Liver (tissue), 9 donors: ENCODE results near the gene SLC16A9. TPM values are rescaled to one million over a fixed set of nuclear protein-coding genes. Genes with fewer than 3 reads are reported as not detected.

Experiments used
- DNase-seq: peaks from one replicate; pipeline ENCODE4 v3.0.0-alpha.2; 2017; ENCODE audit warnings: low spot score
- H3K27ac ChIP-seq, 2 donors: one replicate each; pipeline ENCODE4 v1.7.0; 2013; ENCODE audit warnings: inconsistent platforms in 2 of 2, low read length in 2 of 2, control low read depth in 1 of 2, low read depth in 1 of 2, mild to moderate bottlenecking in 1 of 2
- H3K27me3 ChIP-seq, 4 donors: one replicate each; pipeline versions ENCODE4 v1.6.1 to v1.7.0; 2013; ENCODE audit warnings: low read length in 3 of 4, inconsistent platforms in 1 of 4, mild to moderate bottlenecking in 1 of 4, moderate library complexity in 1 of 4; ENCODE audit not compliant: control insufficient read depth in 4 of 4, insufficient read depth in 4 of 4
- H3K36me3 ChIP-seq, 4 donors: one replicate each; pipeline versions ENCODE4 v1.6.1 to v1.7.0; 2013; ENCODE audit warnings: low read length in 3 of 4, mild to moderate bottlenecking in 3 of 4, low read depth in 1 of 4, moderate library complexity in 1 of 4; ENCODE audit not compliant: control insufficient read depth in 4 of 4, insufficient read depth in 3 of 4
- H3K4me1 ChIP-seq, 4 donors: one replicate each; pipeline versions ENCODE4 v1.6.1 to v1.7.0; 2013; ENCODE audit warnings: low read length in 3 of 4, mild to moderate bottlenecking in 3 of 4, moderate library complexity in 1 of 4; ENCODE audit not compliant: control insufficient read depth in 4 of 4, insufficient read depth in 4 of 4
- H3K4me3 ChIP-seq, 3 donors: one replicate each; pipeline versions ENCODE4 v1.6.1 to v1.7.0; 2013; ENCODE audit warnings: low read length in 3 of 3, control low read depth in 1 of 3, low read depth in 1 of 3, mild to moderate bottlenecking in 1 of 3
- H3K9ac ChIP-seq, 2 donors: one replicate each; pipeline ENCODE4 v1.7.0; 2013; ENCODE audit warnings: low read length in 2 of 2, mild to moderate bottlenecking in 2 of 2, moderate library complexity in 2 of 2, control low read depth in 1 of 2, low read depth in 1 of 2
- H3K9me3 ChIP-seq, 4 donors: one replicate each; pipeline versions ENCODE4 v1.6.1 to v1.7.0; 2013; ENCODE audit warnings: low read length in 3 of 4; ENCODE audit not compliant: control insufficient read depth in 4 of 4
- EGR1 ChIP-seq, 2 donors: IDR thresholded peaks; 2 replicates each; pipeline ENCODE4 v1.6.1; 2016 to 2018; ENCODE audit warnings: antibody characterized with exemption in 2 of 2, low read depth in 2 of 2
- FOXA1 ChIP-seq: IDR thresholded peaks from 2 replicates; pipeline ENCODE4 v1.6.1; 2016; ENCODE audit warnings: antibody characterized with exemption
- FOXA2 ChIP-seq: IDR thresholded peaks from 2 replicates; pipeline ENCODE4 v1.6.1; 2016; ENCODE audit warnings: antibody characterized with exemption
- GABPA ChIP-seq, 2 donors: IDR thresholded peaks in 1 of 2; conservative IDR thresholded peaks in 1 of 2; 2 replicates each; pipeline ENCODE4 v1.6.1; 2016; ENCODE audit warnings: antibody characterized with exemption in 2 of 2, mild to moderate bottlenecking in 1 of 2, moderate library complexity in 1 of 2
- HNF4A ChIP-seq, 2 donors: conservative IDR thresholded peaks; 2 replicates each; pipeline ENCODE4 v1.6.1; 2016; ENCODE audit warnings: antibody characterized with exemption in 2 of 2, mild to moderate bottlenecking in 2 of 2
- HNF4G ChIP-seq: IDR thresholded peaks from 2 replicates; pipeline ENCODE4 v1.6.1; 2016; ENCODE audit warnings: antibody characterized with exemption
- JUND ChIP-seq, 2 donors: IDR thresholded peaks; 2 replicates each; pipeline ENCODE4 v1.6.1; 2016; ENCODE audit warnings: antibody characterized with exemption in 2 of 2
- NR2F2 ChIP-seq: IDR thresholded peaks from 2 replicates; pipeline ENCODE4 v1.6.1; 2016; ENCODE audit warnings: antibody characterized with exemption
- RAD21 ChIP-seq, 2 donors: IDR thresholded peaks; 2 replicates each; pipeline ENCODE4 v1.6.1; 2016; ENCODE audit warnings: antibody characterized with exemption in 2 of 2, mild to moderate bottlenecking in 2 of 2
- RXRA ChIP-seq, 2 donors: IDR thresholded peaks; 2 replicates each; pipeline ENCODE4 v1.6.1; 2017 to 2018; ENCODE audit warnings: antibody characterized with exemption in 2 of 2, mild to moderate bottlenecking in 1 of 2
- SP1 ChIP-seq: IDR thresholded peaks from 2 replicates; pipeline ENCODE4 v1.6.1; 2018; ENCODE audit warnings: antibody characterized with exemption, mild to moderate bottlenecking
- TAF1 ChIP-seq: conservative IDR thresholded peaks from 2 replicates; pipeline ENCODE4 v1.6.1; 2016; ENCODE audit warnings: antibody characterized with exemption, mild to moderate bottlenecking
- YY1 ChIP-seq: IDR thresholded peaks from 2 replicates; pipeline ENCODE4 v1.6.1; 2016; ENCODE audit warnings: antibody characterized with exemption, mild to moderate bottlenecking
- whole genome bisulfite sequencing: extraction: QIAGEN DNeasy Blood & Tissue Kit; methylation state at CpG from one replicate; pipeline ENCODE4 v1.1.7; 2013; 5-methylcytosine and 5-hydroxymethylcytosine counted together
- polyA plus RNA-seq, 2 donors: library from polyadenylated mRNA; stranded (reverse) in 1 of 2; unstranded in 1 of 2; fragments of 200-250 nt in 1 of 2; fragments of >200 nt in 1 of 2; fragmentation: Nextera tagmentation in 1 of 2; extraction: Ambion mirVana in 1 of 2; gene quantifications; one replicate each; pipeline versions ENCODE4 v1.2.1 to v1.2.3, GENCODE V29; 2013 to 2015
- total RNA-seq, 2 donors: library from RNA; depleted of rRNA; stranded (reverse); fragments of >200 nt; gene quantifications; one replicate each; pipeline ENCODE4 v1.2.3, GENCODE V29; 2014
- TF ChIP-seq, protein P1 (sequence below): IDR thresholded peaks from 2 replicates; pipeline ENCODE4 v1.6.1; 2016; ENCODE audit warnings: antibody characterized with exemption
- TF ChIP-seq, protein P2 (sequence below): IDR thresholded peaks from 2 replicates; pipeline ENCODE4 v1.6.1; 2016; ENCODE audit warnings: antibody characterized with exemption
- TF ChIP-seq, protein P3 (sequence below): IDR thresholded peaks from 2 replicates; pipeline ENCODE4 v1.6.1; 2016; ENCODE audit warnings: antibody characterized with exemption, mild to moderate bottlenecking
- TF ChIP-seq, protein P4 (sequence below): IDR thresholded peaks from 2 replicates; pipeline ENCODE4 v1.6.1; 2016; ENCODE audit warnings: antibody characterized with exemption
- TF ChIP-seq, protein P5 (sequence below): fragments of 150-350 bp; IDR thresholded peaks from 2 replicates; pipeline ENCODE4 v1.5.1; 2017; ENCODE audit warnings: improper control_type of control experiment, low read depth, low read length; ENCODE audit not compliant: missing input control
- donor health status: healthy.
- donor health status: healthy.
- donor health status: healthy.
- donor health status: healthy.
- donor health status: healthy.

The SLC16A9 gene
- total and polyA plus RNA-seq, 4 donors: 0.18 to 9.3 (median 0.59) TPM

DNA sequence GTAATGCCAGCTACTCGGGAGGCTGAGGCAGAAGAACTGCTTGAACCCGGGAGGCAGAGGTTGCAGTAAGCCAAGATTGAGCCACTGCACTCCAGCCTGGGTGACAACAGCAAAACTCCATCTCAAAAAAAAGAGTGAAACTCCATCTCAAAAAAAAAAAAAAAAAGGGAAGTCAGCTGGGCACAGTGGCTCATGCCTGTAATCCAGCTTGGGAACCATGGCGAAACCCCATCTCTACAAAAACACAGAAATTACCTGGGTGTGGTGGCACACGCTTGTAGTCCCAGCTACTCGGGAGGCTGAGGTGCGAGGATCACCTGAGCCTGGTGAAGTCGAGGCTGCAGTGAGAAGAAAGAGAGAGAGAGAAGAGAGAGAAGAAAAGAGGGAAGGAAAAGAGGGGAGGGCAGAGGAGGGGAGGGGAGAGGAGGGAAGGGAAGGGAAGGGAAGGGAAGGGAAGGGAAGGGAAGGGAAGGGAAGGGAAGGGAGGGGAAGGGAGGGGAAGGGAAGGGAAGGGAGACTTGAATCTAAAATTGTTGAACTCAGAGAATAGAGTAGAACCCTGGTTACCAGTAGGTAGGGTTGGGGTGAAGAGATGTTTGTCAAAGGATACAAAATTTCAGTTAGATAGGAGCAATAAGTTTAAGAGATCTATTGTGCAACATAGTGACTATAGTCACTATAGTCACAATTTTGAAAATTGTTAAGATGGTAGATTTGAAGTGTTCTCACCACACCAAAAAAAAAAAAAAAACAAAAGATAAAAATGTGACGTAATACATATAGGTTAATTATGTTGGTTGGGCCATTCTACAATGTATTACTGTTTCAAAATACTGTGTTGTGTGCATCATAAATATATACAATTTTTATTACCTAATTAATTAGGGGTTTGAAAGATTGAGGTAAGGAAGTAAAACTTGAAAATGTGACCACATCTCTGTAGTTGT, 2.5 kb downstream of the SLC16A9 start (continued):
- TF ChIP-seq, protein P1, sequence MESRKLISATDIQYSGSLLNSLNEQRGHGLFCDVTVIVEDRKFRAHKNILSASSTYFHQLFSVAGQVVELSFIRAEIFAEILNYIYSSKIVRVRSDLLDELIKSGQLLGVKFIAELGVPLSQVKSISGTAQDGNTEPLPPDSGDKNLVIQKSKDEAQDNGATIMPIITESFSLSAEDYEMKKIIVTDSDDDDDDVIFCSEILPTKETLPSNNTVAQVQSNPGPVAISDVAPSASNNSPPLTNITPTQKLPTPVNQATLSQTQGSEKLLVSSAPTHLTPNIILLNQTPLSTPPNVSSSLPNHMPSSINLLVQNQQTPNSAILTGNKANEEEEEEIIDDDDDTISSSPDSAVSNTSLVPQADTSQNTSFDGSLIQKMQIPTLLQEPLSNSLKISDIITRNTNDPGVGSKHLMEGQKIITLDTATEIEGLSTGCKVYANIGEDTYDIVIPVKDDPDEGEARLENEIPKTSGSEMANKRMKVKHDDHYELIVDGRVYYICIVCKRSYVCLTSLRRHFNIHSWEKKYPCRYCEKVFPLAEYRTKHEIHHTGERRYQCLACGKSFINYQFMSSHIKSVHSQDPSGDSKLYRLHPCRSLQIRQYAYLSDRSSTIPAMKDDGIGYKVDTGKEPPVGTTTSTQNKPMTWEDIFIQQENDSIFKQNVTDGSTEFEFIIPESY: no peak
- TF ChIP-seq TAF1 (no peak), EGR1 (IDR thresholded peaks at IDR 0.05; ENCODE audit: low read depth in 2 of 2) (no peak)

DNA sequence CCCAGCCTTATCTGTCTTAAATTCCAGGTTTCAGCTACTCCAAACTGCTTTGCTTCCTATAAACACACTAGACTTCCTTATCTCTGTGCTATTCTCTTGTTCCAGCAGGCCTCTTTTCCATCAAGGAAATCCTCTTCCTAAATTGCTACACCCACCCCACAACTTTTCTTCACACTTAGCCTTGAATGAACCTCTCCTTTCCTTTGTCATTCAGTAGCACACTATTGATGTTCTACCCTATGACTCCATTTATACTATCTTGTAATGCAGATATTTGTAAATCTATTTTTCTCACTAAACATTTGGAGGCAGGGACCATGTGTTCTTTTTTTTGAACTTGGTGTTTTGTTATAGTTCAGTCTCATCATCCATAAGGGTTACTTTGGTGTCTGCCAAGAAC, 3.7 kb downstream of the SLC16A9 start:
- peaks cover 8 to 20% (median 14%) of the 10 kb centered on the region in 4 donors for H3K4me1 ChIP-seq
- TF ChIP-seq SP1 (no peak), EGR1 (IDR thresholded peaks at IDR 0.05; ENCODE audit: low read depth in 2 of 2) (no peak)
- TF ChIP-seq, protein P2, sequence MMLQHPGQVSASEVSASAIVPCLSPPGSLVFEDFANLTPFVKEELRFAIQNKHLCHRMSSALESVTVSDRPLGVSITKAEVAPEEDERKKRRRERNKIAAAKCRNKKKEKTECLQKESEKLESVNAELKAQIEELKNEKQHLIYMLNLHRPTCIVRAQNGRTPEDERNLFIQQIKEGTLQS: no peak
- no peak overlapping the region for H3K9ac ChIP-seq
- peaks cover 2 to 17% (median 7%) of the 10 kb centered on the region in 4 donors for H3K27me3 ChIP-seq
- H3K4me3 ChIP-seq: no peak overlapping the region
- DNase-seq: no peak
- no peak overlapping the region for H3K27ac ChIP-seq
- H3K9me3 ChIP-seq: no peaks in the 10 kb centered on the region
- no peaks in the 10 kb centered on the region for H3K36me3 ChIP-seq

DNA sequence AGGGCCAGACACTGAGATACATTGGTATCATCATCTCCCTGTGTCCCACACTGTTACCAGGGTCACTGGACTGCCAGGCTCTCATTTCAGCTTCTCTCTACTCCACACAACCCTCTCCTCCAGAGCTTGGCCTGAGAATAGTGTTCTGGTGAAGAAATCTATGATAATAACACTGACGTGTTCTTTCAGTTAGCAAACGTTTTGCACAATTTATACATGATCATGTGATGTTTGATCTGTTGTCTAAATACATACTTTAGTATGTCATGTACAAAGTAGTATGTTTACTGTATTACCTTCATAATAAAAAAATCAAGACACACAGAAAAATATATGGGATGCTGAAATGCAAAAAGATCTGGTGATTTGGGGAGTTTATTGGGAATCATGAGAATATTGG, 5.0 kb downstream of the SLC16A9 start:
- DNase-seq: no peak
- Histone ChIP-seq H3K9ac (no peak overlapping the region), H3K27me3 (peaks cover 0 to 14% (median 7%) of the 10 kb centered on the region in 4 donors), H3K9me3 (no peaks in the 10 kb centered on the region), H3K4me1 (peaks cover 8 to 12% (median 11%) of the 10 kb centered on the region in 4 donors), H3K4me3 (no peak overlapping the region), H3K27ac (no peak overlapping the region), H3K36me3 (no peaks in the 10 kb centered on the region)
- WGBS: 31% methylated on average over 2 of the region's 2 CpGs
- TF ChIP-seq, protein P3, sequence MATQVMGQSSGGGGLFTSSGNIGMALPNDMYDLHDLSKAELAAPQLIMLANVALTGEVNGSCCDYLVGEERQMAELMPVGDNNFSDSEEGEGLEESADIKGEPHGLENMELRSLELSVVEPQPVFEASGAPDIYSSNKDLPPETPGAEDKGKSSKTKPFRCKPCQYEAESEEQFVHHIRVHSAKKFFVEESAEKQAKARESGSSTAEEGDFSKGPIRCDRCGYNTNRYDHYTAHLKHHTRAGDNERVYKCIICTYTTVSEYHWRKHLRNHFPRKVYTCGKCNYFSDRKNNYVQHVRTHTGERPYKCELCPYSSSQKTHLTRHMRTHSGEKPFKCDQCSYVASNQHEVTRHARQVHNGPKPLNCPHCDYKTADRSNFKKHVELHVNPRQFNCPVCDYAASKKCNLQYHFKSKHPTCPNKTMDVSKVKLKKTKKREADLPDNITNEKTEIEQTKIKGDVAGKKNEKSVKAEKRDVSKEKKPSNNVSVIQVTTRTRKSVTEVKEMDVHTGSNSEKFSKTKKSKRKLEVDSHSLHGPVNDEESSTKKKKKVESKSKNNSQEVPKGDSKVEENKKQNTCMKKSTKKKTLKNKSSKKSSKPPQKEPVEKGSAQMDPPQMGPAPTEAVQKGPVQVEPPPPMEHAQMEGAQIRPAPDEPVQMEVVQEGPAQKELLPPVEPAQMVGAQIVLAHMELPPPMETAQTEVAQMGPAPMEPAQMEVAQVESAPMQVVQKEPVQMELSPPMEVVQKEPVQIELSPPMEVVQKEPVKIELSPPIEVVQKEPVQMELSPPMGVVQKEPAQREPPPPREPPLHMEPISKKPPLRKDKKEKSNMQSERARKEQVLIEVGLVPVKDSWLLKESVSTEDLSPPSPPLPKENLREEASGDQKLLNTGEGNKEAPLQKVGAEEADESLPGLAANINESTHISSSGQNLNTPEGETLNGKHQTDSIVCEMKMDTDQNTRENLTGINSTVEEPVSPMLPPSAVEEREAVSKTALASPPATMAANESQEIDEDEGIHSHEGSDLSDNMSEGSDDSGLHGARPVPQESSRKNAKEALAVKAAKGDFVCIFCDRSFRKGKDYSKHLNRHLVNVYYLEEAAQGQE: no peak
- TF ChIP-seq RXRA (IDR thresholded peaks at IDR 0.05) (no peak), HNF4A (conservative IDR thresholded peaks at IDR 0.05) (no peak), GABPA (IDR thresholded peaks at IDR 0.05 in 1 of 2, conservative IDR thresholded peaks at IDR 0.05 in 1 of 2) (no peak), FOXA1 (no peak), YY1 (no peak), HNF4G (no peak), FOXA2 (no peak), JUND (IDR thresholded peaks at IDR 0.05) (no peak), RAD21 (IDR thresholded peaks at IDR 0.05) (no peak), SP1 (no peak), TAF1 (no peak), EGR1 (IDR thresholded peaks at IDR 0.05; ENCODE audit: low read depth in 2 of 2) (no peak), NR2F2 (no peak)
- TF ChIP-seq, protein P4, sequence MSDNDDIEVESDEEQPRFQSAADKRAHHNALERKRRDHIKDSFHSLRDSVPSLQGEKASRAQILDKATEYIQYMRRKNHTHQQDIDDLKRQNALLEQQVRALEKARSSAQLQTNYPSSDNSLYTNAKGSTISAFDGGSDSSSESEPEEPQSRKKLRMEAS: no peak
- TF ChIP-seq, protein P2: no peak
- TF ChIP-seq, protein P1: no peak
- TF ChIP-seq, protein P5, sequence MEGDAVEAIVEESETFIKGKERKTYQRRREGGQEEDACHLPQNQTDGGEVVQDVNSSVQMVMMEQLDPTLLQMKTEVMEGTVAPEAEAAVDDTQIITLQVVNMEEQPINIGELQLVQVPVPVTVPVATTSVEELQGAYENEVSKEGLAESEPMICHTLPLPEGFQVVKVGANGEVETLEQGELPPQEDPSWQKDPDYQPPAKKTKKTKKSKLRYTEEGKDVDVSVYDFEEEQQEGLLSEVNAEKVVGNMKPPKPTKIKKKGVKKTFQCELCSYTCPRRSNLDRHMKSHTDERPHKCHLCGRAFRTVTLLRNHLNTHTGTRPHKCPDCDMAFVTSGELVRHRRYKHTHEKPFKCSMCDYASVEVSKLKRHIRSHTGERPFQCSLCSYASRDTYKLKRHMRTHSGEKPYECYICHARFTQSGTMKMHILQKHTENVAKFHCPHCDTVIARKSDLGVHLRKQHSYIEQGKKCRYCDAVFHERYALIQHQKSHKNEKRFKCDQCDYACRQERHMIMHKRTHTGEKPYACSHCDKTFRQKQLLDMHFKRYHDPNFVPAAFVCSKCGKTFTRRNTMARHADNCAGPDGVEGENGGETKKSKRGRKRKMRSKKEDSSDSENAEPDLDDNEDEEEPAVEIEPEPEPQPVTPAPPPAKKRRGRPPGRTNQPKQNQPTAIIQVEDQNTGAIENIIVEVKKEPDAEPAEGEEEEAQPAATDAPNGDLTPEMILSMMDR: no peak
